SHP77 treated with DMSO at 0.1 percent for 48 hours (cell line): ENCODE data around the gene GPR18.
"Not testable (repeated sequence)": the region's sequence is repeated elsewhere in the genome, so short reads cannot be mapped to it uniquely, and the experiment has no call there.

Experiments
- DNase-seq: peaks from one replicate; lab custom pipeline; 2025; lab: John Stamatoyannopoulos, UW

GPR18 gene

GRCh38 chr13:99266827-99267226, 8.6 kb upstream of the GPR18 start:
- DNase-seq: no peak

DNA sequence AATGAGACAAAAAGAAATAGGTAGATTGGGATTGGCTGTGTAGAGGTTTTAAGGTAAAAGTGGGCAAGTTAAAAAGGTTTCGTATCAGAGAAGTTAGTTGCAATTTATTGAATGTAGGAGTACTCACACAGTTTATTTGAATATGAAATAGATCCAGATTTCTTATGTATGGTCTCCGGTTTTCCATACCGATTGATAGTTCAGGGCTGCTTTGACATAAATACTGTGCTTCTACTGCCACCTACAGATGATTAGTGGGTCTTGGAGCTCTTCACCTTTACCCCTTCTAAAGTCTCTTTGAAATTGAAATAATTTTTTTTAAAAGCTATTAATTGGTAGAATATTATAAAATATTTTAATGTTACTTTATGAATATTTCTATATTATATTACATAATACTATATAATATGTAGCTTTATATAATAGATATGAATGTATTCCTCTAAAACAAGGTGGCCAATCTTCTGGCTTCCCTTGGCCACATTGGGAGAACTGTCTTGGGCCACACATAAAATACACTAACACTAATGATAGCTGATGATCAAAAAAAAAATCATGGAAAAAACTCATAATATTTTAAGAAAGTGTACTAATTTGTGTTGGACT, 7.7 kb upstream of the GPR18 start:
- DNase-seq: peak; percentile 36

- no peak for DNase-seq
Measured at GRCh38 chr13:99265162-99265800, 7.1 kb upstream of the GPR18 start.

GRCh38 chr13:99264051-99264450, 5.9 kb upstream of the GPR18 start:
- DNase-seq: no peak

GRCh38 chr13:99263126-99263785, 5.1 kb upstream of the GPR18 start:
- DNase-seq: no peak

DNA sequence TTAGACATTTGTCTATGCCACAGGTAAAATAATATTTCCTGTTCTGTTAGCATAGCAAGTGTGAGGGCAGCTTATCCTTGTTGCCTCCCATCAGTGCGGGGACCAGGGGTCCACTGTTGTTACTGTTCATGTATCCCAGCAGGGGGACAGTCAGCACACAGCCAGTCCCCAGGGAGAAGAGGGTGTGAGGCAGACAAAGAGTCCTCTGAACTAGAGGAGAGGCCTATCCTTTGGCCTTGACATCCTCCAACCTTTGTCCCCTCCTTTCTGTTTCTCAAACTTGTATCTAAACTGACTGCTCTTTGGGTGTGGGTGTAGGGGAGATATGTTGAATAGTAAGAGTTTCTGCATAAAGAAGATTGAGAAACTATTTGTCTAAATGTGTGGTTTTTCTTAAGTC, 2.9 kb upstream of the GPR18 start:
- no peak for DNase-seq

GRCh38 chr13:99260216-99260615, 2.0 kb upstream of the GPR18 start:
- DNase-seq: no peak

- DNase-seq: no peak
Measured at GRCh38 chr13:99258946-99259345, 767 bp upstream of the GPR18 start.

- DNase-seq: no peak
Measured at GRCh38 chr13:99257291-99257690, 888 bp downstream of the GPR18 start.

DNA sequence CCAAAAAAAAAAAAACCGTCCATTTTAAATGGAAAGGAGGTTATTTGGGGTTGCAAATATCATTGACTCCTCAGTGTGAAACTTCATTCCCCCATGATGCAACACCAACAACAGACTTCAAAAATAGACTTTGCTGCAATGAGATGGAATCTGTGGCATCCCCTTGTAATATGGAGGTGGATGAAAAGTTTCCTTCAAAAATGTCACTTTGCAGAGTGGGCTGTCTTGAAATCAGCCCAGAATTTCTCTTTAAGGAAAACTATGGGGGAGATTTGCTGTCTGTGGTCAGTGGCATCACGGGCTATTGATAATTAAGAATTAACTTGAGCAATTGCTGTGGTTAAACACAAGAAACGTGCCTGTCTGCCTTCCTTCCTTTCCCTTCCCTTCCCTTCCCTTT, 1.5 kb downstream of the GPR18 start:
- DNase-seq: no peak

GRCh38 chr13:99256283-99256682, 1.9 kb downstream of the GPR18 start:
- no peak for DNase-seq

- DNase-seq: no peak
Measured at GRCh38 chr13:99255271-99255670, 2.9 kb downstream of the GPR18 start.

GRCh38 chr13:99254830-99255229, 3.3 kb downstream of the GPR18 start:
- no peak for DNase-seq

DNA sequence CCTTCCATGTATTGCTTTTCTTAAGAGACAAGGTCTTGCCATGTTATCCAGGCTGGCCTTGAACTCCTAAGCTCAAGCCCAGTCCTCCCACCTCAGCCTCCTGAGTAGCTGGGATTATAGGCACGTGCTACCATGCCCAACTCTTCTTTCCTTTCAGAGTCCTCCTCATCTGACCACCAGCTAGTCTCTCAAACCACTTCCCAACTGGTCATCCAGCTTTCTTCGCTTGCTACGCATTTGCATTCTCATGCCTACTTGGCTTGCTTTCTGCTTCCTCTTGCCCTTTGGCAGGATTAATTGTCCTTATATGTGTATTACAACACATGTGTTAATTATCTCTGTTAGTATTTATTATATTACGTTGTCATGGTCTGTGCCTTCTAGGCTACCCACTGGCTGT, 6.3 kb downstream of the GPR18 start:
- no peak for DNase-seq

DNA sequence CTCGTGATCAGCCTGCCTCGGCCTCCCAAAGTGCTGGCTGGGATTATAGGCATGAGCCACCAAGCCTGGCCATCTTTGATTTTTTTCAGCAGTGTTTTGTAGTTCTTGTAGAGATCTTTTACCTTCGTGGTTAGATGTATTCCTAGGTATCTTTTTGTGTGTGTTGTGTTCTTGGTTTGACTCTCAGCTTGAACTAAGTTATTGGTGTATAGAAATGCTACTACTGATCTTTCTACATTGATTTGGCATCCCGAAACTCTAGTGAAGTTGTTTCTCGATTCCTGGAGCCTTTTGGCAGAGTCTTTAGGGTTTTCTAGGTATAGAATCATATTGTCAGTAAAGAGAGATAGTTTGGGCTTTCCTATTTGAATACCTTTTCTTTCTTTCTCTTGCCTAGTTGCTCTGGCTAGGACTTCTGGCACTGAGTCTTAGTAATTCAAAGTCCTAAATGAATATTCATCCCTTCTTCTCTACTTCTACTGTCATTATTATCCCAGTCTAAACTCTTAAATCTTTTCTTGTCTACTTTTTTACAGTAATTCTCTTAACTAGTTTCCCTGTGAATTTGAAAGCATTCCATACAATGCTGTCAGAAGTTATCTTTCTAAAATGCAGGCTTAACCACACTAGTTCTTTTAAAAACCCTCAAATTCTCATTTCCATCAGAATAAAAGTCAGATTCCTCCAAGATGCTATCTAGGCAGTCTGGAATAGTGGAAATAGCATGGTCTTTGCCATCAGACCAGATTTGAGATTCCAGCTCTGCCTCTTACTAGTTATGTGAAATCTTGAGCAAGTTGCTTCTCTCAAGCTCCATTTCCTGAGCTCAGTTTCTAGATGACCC, 7.0 kb downstream of the GPR18 start:
- no peak for DNase-seq

- not testable (repeated sequence) for DNase-seq
Measured at GRCh38 chr13:99249606-99250005, 8.6 kb downstream of the GPR18 start.

DNA sequence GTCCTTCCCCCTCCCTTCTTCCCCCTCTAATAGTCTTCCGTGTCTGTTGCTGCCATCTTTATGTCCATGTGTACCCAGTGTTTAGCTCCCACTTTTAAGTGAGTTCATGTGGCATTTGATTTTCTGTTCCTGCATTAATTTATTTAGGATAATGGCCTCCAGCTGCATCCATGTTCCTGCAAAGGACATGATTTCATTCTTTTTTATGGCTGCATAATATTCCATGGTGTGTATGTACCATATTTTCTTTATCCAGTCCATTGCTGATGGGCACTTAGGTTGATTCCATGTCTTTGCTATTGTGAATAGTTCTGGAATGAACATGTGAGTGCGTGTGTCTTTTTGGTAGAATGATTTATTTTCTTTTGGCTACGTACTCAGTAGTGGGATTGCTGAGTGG, 9.0 kb downstream of the GPR18 start:
- not testable (repeated sequence) for DNase-seq

DNA sequence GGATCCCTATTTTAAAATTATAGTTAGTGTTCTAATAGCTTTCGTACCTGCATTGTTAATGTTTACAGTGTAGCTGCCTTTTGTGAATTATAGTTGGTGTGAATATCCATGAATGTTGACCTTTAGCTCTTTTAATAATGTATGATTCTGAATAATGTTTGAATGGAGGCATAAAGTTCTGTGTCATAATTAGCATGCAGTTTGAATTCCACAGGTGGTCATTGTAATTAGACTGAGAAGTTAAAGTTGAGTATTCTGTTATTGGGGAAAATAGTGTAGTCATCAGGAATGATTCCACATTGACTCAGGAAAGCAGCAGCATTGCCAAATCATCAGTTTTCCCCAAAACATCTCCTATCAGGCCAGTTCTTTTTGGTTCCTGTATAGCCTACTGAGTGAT, 12.1 kb downstream of the GPR18 start:
- no peak for DNase-seq

- DNase-seq: no peak
Measured at GRCh38 chr13:99237981-99238662, 20.1 kb downstream of the GPR18 start.

DNA sequence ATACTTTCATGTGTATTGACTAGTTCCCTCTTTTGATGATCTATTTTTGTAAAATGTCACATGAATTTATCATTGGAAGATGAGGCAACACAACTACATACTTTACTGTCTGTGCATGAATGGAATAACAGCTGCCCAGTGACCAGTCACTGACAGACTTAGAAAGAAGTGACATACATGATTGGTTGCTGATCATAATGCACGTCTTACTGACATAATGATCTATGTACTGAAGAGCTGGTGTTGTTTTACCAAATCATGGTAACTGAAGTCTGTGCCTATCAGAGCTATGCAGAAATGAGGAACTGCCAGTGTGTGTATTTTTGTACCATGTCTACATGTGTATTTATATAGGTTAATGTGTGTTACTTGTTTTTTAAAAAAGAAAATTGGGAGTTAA, 26.5 kb downstream of the GPR18 start:
- no peak for DNase-seq

DNA sequence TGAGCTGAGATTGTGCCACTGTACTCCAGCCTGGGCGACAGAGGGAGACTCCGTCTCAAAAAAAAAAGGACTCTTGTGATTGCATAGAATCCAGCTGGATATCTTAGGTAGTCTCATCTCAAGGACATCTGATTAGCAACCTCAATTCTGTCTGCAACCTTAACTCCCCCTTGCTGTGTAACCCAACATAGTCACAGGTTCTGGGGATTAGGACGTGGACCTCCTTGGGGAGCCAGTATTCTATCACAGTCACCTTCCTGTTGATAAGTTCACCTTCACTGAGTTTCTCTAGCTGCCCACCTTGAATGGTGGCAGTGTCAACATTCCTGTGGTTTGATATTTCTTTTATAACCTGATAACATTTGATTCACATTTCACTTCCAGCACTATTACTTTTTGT, 27.2 kb downstream of the GPR18 start:
- DNase-seq: no peak

GRCh38 chr13:99230588-99230987, 27.6 kb downstream of the GPR18 start:
- DNase-seq: not testable (repeated sequence)
